Choroid plexus epithelial cell (primary cell): ENCODE results near the gene UBE2D1.

Experiments used
- DNase-seq: peaks from one replicate; pipeline ENCODE4 v3.0.0-alpha.2; 2010; ENCODE audit warnings: low read depth
- H3K4me3 ChIP-seq: 2 replicates; pipeline ENCODE4 v1.5.1; 2011; ENCODE audit warnings: low read depth, mild to moderate bottlenecking, control low read depth, low read length, moderate library complexity
- CTCF ChIP-seq: conservative IDR thresholded peaks from 2 replicates; pipeline ENCODE4 v1.5.1; 2011; ENCODE audit warnings: low read depth, mild to moderate bottlenecking, control low read depth, inconsistent platforms, low read length, moderate library complexity

Gene UBE2D1

GRCh38 chr10:58305821-58306220 is 29.0 kb upstream of the UBE2D1 start:
- no peak overlapping the region for H3K4me3 ChIP-seq
- DNase-seq: no peak
- no peak for TF ChIP-seq CTCF

- DNase-seq: no peak
- no peak for TF ChIP-seq CTCF
- H3K4me3 ChIP-seq: no peak overlapping the region
Observed at GRCh38 chr10:58307676-58308075, 27.1 kb upstream of the UBE2D1 start.

- DNase-seq: no peak
- no peak for TF ChIP-seq CTCF
- no peak overlapping the region for H3K4me3 ChIP-seq
Observed at GRCh38 chr10:58311026-58311425, 23.8 kb upstream of the UBE2D1 start.

- TF ChIP-seq CTCF: no peak
- no peak overlapping the region for H3K4me3 ChIP-seq
- DNase-seq: no peak
Observed at GRCh38 chr10:58316874-58317273, 17.9 kb upstream of the UBE2D1 start.

- no peak for TF ChIP-seq CTCF
- H3K4me3 ChIP-seq: no peak overlapping the region
- peak; percentile 5 for DNase-seq
Observed at GRCh38 chr10:58318346-58318745, 16.5 kb upstream of the UBE2D1 start.

GRCh38 chr10:58319599-58319998 is 15.2 kb upstream of the UBE2D1 start:
- peak; percentile 23 for DNase-seq
- no peak overlapping the region for H3K4me3 ChIP-seq
- TF ChIP-seq CTCF: no peak

GRCh38 chr10:58320351-58321049 is 14.3 kb upstream of the UBE2D1 start:
- DNase-seq: no peak
- no peak for TF ChIP-seq CTCF
- no peak overlapping the region for H3K4me3 ChIP-seq
